ENCODE measurements around the gene SLC25A10. TPM values are rescaled to one million over a fixed set of nuclear protein-coding genes. Genes with fewer than 3 reads are reported as not detected.
A peak's percentile ranks its signal among the peaks of the same experiment; 100 is the strongest.

Gene SLC25A10
- total RNA-seq, 1 donor from 2014 or later, result 60.8 TPM

- peaks cover 6% of the 10 kb centered on the region for H3K4me1 Mint-ChIP-seq (ENCODE audit: low read depth, unreplicated experiment)
- no peak for DNase-seq
- no peak for TF ChIP-seq CTCF (IDR thresholded peaks at IDR 0.05; ENCODE audit: partially characterized antibody, unreplicated experiment)
- peaks cover 8% of the 10 kb centered on the region for H3K9me3 Mint-ChIP-seq (ENCODE audit: unreplicated experiment)
- peaks cover 5% of the 10 kb centered on the region for H3K27me3 Mint-ChIP-seq (ENCODE audit: unreplicated experiment)
- H3K4me3 Mint-ChIP-seq (ENCODE audit: unreplicated experiment), result peak overlapping the region; percentile 20
- peak overlapping the region; percentile 43 for H3K27ac Mint-ChIP-seq (ENCODE audit: unreplicated experiment)
- no peaks in the 10 kb centered on the region for H3K36me3 Mint-ChIP-seq (ENCODE audit: unreplicated experiment)
Measured at GRCh38 chr17:81720267-81721071, 8.4 kb downstream of the SLC25A10 start.

GRCh38 chr17:81722184-81723120, 10.4 kb downstream of the SLC25A10 start:
- no peak overlapping the region for H3K27ac Mint-ChIP-seq (ENCODE audit: unreplicated experiment)
- peaks cover 8% of the 10 kb centered on the region for H3K9me3 Mint-ChIP-seq (ENCODE audit: unreplicated experiment)
- H3K4me1 Mint-ChIP-seq (ENCODE audit: low read depth, unreplicated experiment), result peaks cover 6% of the 10 kb centered on the region
- no peak for DNase-seq
- H3K27me3 Mint-ChIP-seq (ENCODE audit: unreplicated experiment), result peaks cover 7% of the 10 kb centered on the region
- no peaks in the 10 kb centered on the region for H3K36me3 Mint-ChIP-seq (ENCODE audit: unreplicated experiment)
- no peak for TF ChIP-seq CTCF (IDR thresholded peaks at IDR 0.05; ENCODE audit: partially characterized antibody, unreplicated experiment)
- peak overlapping the region; percentile 25 for H3K4me3 Mint-ChIP-seq (ENCODE audit: unreplicated experiment)

- peaks cover 6% of the 10 kb centered on the region for H3K4me1 Mint-ChIP-seq (ENCODE audit: low read depth, unreplicated experiment)
- DNase-seq, result no peak
- no peak overlapping the region for H3K4me3 Mint-ChIP-seq (ENCODE audit: unreplicated experiment)
- H3K9me3 Mint-ChIP-seq (ENCODE audit: unreplicated experiment), result peaks cover 6% of the 10 kb centered on the region
- peaks cover 7% of the 10 kb centered on the region for H3K27me3 Mint-ChIP-seq (ENCODE audit: unreplicated experiment)
- H3K27ac Mint-ChIP-seq (ENCODE audit: unreplicated experiment), result no peak overlapping the region
- no peak for TF ChIP-seq CTCF (IDR thresholded peaks at IDR 0.05; ENCODE audit: partially characterized antibody, unreplicated experiment)
- no peaks in the 10 kb centered on the region for H3K36me3 Mint-ChIP-seq (ENCODE audit: unreplicated experiment)
Measured at GRCh38 chr17:81723651-81724209, 11.6 kb downstream of the SLC25A10 start.

- H3K4me3 Mint-ChIP-seq (ENCODE audit: unreplicated experiment), result no peak overlapping the region
- TF ChIP-seq CTCF (IDR thresholded peaks at IDR 0.05; ENCODE audit: partially characterized antibody, unreplicated experiment), result no peak
- no peak for DNase-seq
- no peaks in the 10 kb centered on the region for H3K36me3 Mint-ChIP-seq (ENCODE audit: unreplicated experiment)
- peaks cover 5% of the 10 kb centered on the region for H3K4me1 Mint-ChIP-seq (ENCODE audit: low read depth, unreplicated experiment)
- H3K9me3 Mint-ChIP-seq (ENCODE audit: unreplicated experiment), result peaks cover 6% of the 10 kb centered on the region
- no peak overlapping the region for H3K27ac Mint-ChIP-seq (ENCODE audit: unreplicated experiment)
- peaks cover 7% of the 10 kb centered on the region for H3K27me3 Mint-ChIP-seq (ENCODE audit: unreplicated experiment)
Measured at GRCh38 chr17:81725439-81725838, 13.4 kb downstream of the SLC25A10 start.

Data from glutamatergic neuron (in vitro differentiated cells).